HG03432 (cell line): ENCODE measurements around the gene MGRN1.

Experiments
- ATAC-seq: cut with Tn5 transposase; IDR thresholded peaks from one replicate; pipeline ENCODE4 v1.9.1; 2021; ENCODE audit warnings: mild to moderate bottlenecking, moderate library complexity; ENCODE audit not compliant: unreplicated experiment

MGRN1 gene

DNA sequence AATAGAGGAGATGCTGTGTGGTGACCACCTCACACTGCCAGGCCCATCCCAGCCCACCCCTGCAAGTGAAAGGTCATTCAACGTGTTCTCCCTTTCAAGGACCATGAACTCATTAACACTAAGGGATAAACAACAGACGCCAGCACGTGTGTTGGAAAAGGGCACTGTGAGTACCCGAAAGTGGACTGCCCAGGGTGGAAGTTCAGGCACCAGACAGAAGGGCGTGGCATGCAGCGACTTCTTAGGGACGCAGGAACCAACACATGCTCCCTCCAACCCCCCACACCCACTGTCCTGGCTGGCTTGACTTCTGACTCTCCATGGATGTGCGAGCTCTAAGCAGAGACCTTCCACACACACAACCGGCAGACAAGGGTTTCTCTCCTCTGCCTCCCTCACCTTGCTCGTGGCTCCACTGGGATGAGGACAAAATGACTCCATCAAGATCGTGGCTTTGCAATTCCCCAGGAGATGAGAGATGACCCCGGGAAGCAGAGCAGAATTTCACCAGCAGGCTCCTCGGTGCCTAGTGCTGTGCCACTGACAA lies 20.9 kb upstream of the MGRN1 start:
- ATAC-seq, result no peak

GRCh38 chr16:4604401-4604800 lies 20.2 kb upstream of the MGRN1 start:
- no peak for ATAC-seq

- ATAC-seq, result no peak
These were observed 18.3 kb upstream of the MGRN1 start for GRCh38 chr16:4606354-4606753.

DNA sequence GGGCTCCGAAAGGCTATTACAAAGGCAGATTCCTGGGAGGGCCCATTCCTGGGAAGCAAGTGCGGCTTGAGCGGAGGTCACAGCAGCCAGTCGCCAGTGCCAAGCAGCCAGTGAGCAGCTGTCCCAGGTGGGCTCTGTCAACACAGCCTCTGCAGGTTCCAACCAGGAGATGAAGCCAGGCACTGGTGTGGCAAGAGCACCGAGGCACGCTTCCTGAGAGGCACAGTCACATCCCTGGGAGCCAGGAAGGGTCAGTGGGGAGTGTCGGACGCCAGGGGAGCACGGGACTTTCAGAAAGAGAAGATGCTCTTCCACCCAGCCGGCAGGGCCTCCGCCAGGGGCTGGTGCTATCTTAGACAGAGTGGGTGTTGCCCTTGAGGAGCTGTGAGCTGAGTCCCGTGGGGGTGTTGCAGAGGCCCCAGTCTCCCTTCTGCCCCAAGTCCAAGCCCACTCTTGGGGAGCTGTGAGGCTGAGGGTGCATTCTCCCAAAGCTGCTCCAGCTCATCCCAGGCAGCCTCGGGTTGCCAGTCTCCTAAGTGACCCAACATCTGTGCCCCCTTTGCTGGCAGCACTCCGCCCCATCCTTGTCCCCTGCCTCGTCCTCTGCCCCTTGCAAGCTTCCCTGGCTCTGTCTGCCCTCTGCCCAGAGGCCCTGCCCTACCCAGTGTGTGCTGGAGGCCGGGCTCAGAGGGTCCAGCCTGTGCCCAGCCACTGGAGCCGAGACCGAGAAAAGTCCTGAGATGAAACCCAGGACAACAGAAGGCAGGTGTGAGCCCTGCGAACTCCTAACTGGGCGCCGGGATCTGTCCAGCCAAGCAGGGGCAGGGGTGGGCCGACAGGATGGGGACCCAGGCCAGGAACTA lies 16.6 kb upstream of the MGRN1 start:
- no peak for ATAC-seq

- no peak for ATAC-seq
These were observed 16.0 kb upstream of the MGRN1 start for GRCh38 chr16:4608704-4608980.

DNA sequence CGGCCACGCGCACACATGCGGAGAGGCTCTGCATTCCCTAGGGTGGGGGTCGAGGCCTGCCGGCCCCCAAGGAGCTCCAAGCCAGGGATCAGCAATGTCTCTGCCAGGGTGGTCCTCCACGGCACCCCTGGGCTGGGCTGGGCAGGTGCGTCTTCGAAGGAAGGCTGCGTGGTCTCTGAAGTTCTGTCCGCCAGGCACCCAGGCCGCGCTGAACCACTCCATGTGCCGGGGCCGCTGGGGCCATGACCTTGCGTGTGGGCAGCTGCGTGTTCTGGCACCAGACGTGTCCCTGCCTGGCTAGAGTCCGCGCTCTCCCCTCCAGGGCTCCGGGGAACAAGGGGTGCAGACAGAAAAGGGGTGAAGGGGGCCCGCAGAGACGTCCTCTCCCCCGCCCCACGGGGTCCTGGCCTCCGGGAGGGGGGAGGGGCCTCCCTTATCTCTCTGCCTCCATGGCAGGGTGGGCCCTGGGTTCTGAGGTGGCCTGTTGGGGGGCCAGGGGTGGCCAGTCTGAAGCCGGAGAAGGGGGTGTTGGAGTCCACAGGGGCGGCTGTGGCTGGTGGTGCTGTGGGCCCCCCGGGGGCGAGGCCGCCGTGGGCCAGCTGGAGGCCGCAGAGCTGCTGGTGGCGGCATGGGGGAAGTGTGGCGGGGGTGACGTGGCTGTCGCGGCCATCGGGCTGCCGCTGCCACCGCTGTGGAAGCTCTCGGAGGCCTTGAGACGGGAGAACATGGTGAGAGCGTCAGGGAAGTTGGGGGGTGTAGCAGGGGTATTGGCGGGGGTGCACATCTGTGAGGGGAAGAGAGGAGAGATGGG lies 15.2 kb upstream of the MGRN1 start:
- ATAC-seq, result no peak

DNA sequence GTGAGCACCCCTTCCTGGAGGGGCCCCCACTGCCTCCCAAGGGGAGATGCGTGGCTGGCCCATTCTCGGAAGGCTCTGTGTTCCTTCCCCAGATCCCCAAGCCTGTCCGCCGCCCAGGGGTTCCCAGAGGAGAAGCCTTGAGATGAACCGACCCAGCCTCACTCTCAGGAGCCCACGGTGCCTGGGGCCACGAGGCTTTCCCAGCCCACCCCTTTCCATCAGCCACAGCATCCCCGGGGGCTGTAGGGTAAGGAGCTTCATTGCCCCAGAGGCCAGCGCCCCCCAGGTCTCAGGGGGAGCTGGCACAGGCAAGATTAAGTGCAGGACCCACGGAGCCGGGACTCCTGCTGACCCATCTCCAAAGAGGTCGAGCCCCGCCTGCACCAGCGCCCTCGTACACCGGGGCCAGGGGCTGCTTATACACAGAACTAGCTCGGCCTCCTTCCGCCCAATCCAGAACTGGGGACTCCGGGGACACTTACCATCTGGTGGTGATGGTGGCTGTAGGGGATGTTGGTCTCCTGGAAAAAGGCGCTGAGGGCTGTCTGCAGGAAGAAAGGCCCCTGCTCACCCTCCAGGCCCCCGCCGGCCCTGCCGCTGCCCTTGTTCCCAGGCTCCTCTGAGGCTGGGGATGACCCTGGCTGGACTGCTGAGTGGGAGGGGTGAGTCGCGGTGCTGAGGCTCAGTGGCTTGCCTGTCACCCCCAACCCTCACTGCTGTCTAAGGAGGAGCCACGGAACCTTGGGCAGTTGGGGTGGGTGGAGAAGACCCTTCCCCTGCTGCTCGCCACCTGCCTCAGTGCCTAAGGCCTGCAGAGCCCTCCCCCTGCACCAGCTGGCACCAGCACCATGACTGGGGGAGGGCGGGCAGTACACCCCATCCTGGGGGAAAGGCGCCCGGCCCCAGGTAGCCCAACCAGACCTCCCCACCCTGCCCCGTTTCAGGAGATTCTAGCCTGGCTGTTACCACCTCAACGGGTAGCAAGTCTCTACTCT lies 14.3 kb upstream of the MGRN1 start:
- ATAC-seq, result no peak

- no peak for ATAC-seq
These were observed 13.1 kb upstream of the MGRN1 start for GRCh38 chr16:4611337-4612021.

DNA sequence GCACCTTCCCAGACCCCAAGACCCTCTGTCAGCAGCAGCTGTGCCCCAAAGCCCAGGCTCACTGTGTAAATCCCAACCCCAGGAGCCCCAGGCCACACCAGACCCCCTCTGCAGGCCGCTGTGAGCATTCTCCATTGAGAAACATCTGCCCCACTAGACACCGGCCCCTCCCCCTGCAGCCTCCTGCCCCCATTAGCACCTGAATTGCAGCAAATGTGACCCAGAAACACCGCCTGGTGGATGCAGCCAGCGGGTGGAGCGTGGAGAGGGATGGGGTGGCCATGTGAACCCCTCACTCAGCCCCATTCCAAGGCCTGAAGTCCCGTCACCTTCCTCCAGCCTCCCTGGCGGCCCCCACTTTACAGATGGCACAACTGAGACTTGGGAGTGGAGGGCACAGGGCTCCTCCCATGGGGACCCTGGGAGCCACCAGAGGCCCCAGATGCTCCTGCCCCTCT lies 12.1 kb upstream of the MGRN1 start:
- ATAC-seq, result no peak

DNA sequence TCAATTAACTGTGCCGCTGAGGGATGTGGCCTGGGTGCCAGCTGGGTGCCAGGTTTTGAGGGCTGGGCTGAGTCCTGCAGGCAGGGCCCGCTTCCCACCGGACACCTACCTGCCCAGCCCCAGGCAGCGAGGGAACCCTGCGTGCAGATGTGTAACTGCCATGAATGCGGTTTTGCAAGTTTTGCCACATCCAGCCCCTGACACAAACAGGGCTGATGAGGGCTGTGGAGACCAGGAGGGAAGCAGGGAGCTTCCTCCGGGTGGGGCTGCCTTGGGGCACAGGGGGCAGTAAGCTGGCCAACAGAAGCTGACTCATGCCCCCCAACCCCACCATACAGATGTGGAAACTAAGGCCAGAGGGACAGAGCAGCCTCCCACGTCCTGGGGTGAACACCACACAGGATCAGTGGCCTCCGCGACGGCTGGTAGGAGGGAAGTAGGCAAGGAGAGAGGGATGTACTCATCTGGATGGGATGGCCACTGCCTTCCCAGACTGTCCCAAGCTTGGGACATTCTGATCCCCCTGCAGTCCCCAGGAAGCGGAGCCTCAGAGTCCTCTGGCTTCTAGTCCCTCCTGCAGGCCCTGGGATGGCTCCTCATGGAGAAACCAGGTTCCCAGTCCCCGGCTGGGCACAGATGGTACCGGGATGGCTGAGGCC lies 11.5 kb upstream of the MGRN1 start:
- no peak for ATAC-seq

GRCh38 chr16:4613636-4614570 lies 10.7 kb upstream of the MGRN1 start:
- ATAC-seq, result no peak

DNA sequence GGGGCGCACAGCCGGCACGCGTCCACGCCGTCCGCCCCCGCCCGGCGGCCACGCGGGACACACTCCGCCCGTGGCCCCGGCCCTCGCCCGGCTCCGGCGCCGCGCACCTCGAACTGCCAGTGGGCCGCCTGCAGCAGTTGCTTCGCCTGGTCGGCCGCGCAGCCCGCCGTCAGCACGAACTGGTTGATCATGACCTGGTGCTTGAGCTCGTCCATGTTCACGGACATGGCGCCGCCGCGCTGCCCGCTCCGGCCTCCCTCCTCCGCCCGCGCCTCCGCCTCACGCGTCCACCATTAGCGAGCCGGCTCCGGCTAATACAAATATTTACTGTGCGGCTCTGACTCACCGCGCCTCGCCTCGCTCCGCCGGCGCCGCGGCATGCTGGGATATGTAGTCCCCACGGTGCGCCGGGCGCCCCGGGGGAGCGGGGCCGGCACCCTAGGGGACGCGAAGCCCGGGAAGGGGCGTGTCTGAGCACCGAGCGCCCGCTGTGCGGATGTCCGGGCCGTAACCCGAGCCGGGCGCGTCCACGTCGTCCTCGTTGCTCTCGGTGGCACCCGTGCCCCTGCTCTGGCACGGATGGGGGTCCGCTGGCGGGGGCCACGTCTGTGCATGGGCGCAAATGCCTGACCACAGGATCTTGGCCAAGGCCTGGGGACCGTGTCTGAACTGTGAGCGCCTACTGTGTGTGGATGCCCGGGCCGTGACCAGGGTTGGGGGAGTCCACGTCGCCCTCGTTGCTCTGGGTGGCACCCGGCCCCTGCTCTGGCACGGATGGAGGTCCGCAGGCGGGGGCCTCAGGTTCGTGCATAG lies 9.8 kb upstream of the MGRN1 start, which contains the start of gene UBALD1:
Gene UBALD1 (minus strand): TSS at position 318 of the 813 bp plus-strand sequence. CDS start 91 bp downstream, at position 227.
- ATAC-seq, result peak; percentile 60

- ATAC-seq, result no peak
These were observed 9.1 kb upstream of the MGRN1 start for GRCh38 chr16:4615384-4616046.

- peak; percentile 72 for ATAC-seq
These were observed 8.4 kb upstream of the MGRN1 start for GRCh38 chr16:4616047-4616811.

DNA sequence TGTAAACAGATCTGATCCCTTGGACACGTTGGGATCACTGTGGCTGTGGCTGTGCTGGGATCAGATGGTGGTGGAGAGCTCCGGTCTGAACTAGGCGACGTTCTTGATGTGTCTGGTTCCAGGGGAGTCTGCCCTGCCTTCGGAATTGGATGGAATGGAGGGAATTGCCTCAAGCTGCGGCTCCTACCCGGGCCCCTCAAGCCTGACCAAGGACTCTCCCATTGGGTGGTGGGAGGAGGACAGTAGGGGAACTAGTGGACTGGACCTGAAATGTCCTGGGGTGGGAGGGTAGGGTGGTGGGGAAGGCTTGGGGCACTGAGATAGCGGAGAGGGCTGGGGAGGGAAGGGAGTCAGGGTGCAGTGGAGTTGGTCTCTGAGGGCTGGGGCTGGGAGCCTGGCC lies 6.7 kb upstream of the MGRN1 start:
- ATAC-seq, result no peak
